ENCODE results near the gene KLHL35.

- TF ChIP-seq, protein P1, sequence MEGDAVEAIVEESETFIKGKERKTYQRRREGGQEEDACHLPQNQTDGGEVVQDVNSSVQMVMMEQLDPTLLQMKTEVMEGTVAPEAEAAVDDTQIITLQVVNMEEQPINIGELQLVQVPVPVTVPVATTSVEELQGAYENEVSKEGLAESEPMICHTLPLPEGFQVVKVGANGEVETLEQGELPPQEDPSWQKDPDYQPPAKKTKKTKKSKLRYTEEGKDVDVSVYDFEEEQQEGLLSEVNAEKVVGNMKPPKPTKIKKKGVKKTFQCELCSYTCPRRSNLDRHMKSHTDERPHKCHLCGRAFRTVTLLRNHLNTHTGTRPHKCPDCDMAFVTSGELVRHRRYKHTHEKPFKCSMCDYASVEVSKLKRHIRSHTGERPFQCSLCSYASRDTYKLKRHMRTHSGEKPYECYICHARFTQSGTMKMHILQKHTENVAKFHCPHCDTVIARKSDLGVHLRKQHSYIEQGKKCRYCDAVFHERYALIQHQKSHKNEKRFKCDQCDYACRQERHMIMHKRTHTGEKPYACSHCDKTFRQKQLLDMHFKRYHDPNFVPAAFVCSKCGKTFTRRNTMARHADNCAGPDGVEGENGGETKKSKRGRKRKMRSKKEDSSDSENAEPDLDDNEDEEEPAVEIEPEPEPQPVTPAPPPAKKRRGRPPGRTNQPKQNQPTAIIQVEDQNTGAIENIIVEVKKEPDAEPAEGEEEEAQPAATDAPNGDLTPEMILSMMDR (conservative IDR thresholded peaks at IDR 0.05; ENCODE audit: low read depth, low read length) = no peak
- no peak for TF ChIP-seq CEBPB (IDR thresholded peaks at IDR 0.05; ENCODE audit: low read depth, low read length)
- no peak for TF ChIP-seq MXI1 (IDR thresholded peaks at IDR 0.05; ENCODE audit: borderline replicate concordance, low read depth, low read length)
- no peak for TF ChIP-seq BHLHE40 (IDR thresholded peaks at IDR 0.05; ENCODE audit: low read depth, low read length)
- TF ChIP-seq POLR2A (IDR thresholded peaks at IDR 0.05; ENCODE audit: low read depth, low read length) = no peak
- no peak for TF ChIP-seq CHD1 (IDR thresholded peaks at IDR 0.05; ENCODE audit: low read depth, low read length)
- TF ChIP-seq FOS (IDR thresholded peaks at IDR 0.05; ENCODE audit: low read depth, low read length) = no peak
- TF ChIP-seq, protein P2, sequence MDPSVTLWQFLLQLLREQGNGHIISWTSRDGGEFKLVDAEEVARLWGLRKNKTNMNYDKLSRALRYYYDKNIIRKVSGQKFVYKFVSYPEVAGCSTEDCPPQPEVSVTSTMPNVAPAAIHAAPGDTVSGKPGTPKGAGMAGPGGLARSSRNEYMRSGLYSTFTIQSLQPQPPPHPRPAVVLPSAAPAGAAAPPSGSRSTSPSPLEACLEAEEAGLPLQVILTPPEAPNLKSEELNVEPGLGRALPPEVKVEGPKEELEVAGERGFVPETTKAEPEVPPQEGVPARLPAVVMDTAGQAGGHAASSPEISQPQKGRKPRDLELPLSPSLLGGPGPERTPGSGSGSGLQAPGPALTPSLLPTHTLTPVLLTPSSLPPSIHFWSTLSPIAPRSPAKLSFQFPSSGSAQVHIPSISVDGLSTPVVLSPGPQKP (IDR thresholded peaks at IDR 0.05; ENCODE audit: borderline replicate concordance, low read depth, low read length) = no peak
- no peak for TF ChIP-seq MAFK (IDR thresholded peaks at IDR 0.05; ENCODE audit: low read depth, low read length)
Observed at GRCh38 chr11:75398906-75399305, 34.1 kb downstream of the KLHL35 start.

Measured in IMR-90 (cell line).